Vagina (tissue), 2 donors: Measurements from ENCODE around the gene PRR5L.

Experiments used
- POLR2A ChIP-seq, 2 donors: fragments of 450-650 bp; IDR thresholded peaks; one replicate each; pipeline ENCODE4 v1.6.1; 2017; ENCODE audit warnings: antibody characterized with exemption in 2 of 2, mild to moderate bottlenecking in 2 of 2, moderate library complexity in 2 of 2
- POLR2AphosphoS5 ChIP-seq, 2 donors: sonication (generic); formaldehyde crosslinking; IDR thresholded peaks; one replicate each; pipeline ENCODE4 v1.9.0; 2017; ENCODE audit warnings: antibody characterized with exemption in 2 of 2, mild to moderate bottlenecking in 2 of 2, low read depth in 1 of 2; ENCODE audit not compliant: insufficient read depth in 1 of 2
- TF ChIP-seq, protein P1 (sequence below), 3 experiments: fragments of 450-650 bp in 2 of 3; fragments of 200-600 bp in 1 of 3; sonication (generic) in 1 of 3; IDR thresholded peaks; one replicate each; pipeline ENCODE4 v1.5.1; 2017 to 2019; ENCODE audit warnings: antibody characterized with exemption in 3 of 3, mild to moderate bottlenecking in 2 of 3, moderate library complexity in 2 of 3

DNA sequence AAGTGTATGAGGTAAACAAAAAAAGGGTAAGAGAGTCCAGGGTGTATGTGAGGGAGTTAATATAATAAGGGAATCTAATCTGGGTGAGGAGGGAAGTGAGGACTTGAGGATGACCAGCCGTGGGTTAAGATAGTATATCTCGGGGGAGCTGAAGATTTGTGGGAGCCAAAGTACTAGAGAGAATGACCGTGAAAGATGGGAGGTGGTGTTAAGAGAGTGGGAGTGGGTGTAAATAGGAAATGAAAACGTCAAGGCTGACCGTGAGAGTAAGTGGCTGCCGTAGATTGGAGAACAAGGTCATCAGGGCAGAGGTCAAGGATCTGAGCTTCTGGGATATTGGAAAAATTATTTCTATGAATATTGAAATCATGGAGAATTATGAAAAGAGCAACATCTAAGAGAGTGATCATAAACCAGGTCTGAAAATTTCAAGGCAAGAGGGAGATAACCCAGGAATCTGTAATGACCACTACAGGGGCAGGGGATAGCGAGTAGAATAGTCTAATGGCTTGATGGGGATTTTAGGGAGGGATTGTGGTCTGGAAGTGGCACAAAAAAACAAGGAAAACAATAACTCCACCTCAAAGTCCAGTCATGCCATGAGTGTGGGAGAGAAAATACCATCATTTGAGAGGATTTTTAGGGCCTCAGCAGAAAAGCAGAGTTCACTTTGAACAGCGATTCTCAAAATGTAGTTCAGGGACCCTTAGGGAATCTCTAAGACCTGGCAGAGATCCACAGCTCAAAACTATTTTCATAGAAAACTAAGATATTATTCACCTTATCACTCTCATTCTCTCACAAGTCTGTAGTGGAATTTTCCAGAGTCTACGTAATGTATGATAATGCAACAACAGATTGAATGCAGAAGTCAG is 72.0 kb downstream of the PRR5L start:
- no peak for TF ChIP-seq POLR2AphosphoS5 (IDR thresholded peaks at IDR 0.05; ENCODE audit: insufficient read depth in 1 of 2, low read depth in 1 of 2)
- TF ChIP-seq, protein P1, sequence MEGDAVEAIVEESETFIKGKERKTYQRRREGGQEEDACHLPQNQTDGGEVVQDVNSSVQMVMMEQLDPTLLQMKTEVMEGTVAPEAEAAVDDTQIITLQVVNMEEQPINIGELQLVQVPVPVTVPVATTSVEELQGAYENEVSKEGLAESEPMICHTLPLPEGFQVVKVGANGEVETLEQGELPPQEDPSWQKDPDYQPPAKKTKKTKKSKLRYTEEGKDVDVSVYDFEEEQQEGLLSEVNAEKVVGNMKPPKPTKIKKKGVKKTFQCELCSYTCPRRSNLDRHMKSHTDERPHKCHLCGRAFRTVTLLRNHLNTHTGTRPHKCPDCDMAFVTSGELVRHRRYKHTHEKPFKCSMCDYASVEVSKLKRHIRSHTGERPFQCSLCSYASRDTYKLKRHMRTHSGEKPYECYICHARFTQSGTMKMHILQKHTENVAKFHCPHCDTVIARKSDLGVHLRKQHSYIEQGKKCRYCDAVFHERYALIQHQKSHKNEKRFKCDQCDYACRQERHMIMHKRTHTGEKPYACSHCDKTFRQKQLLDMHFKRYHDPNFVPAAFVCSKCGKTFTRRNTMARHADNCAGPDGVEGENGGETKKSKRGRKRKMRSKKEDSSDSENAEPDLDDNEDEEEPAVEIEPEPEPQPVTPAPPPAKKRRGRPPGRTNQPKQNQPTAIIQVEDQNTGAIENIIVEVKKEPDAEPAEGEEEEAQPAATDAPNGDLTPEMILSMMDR (IDR thresholded peaks at IDR 0.05) = no peak
- TF ChIP-seq POLR2A (IDR thresholded peaks at IDR 0.05) = no peak
